GM23248 (cell line): ENCODE measurements around the gene GGA3. TPM values are rescaled to one million over a fixed set of nuclear protein-coding genes. Genes with fewer than 3 reads are reported as not detected.

ENCODE experiments used
- DNase-seq: peaks from one replicate; pipeline ENCODE4 v3.0.0-alpha.2; 2015
- H2AFZ ChIP-seq: fragments of 200-600 bp; sonication (generic); 2 replicates; pipeline ENCODE4 v1.6.1; 2016; ENCODE audit warnings: antibody characterized with exemption
- H3F3A ChIP-seq: fragments of 200-600 bp; sonication (generic); 2 replicates; pipeline ENCODE4 v1.6.1; 2016; ENCODE audit warnings: mild to moderate bottlenecking, antibody characterized with exemption, mixed run types; ENCODE audit not compliant: insufficient read depth
- H3K27ac ChIP-seq: fragments of 200-600 bp; sonication (generic); 2 replicates; pipeline ENCODE4 v1.5.1; 2016; ENCODE audit warnings: mild to moderate bottlenecking
- H3K27me3 ChIP-seq: fragments of 200-600 bp; sonication (generic); replicated peaks from 2 replicates; pipeline ENCODE4 v1.6.1; 2016; ENCODE audit warnings: mild to moderate bottlenecking; ENCODE audit not compliant: insufficient read depth
- H3K36me3 ChIP-seq: fragments of 200-600 bp; sonication (generic); 2 replicates; pipeline ENCODE4 v1.6.1; 2016; ENCODE audit warnings: low read depth, mild to moderate bottlenecking
- H3K4me1 ChIP-seq: fragments of 200-600 bp; sonication (generic); 2 replicates; pipeline ENCODE4 v1.6.1; 2016; ENCODE audit warnings: mild to moderate bottlenecking; ENCODE audit not compliant: insufficient read depth
- H3K4me2 ChIP-seq: fragments of 200-600 bp; sonication (generic); one replicate; pipeline ENCODE4 v1.6.1; 2016; ENCODE audit warnings: mild to moderate bottlenecking; ENCODE audit not compliant: unreplicated experiment
- H3K4me3 ChIP-seq: fragments of 200-600 bp; sonication (generic); 2 replicates; pipeline ENCODE4 v1.5.1; 2016; ENCODE audit warnings: mild to moderate bottlenecking
- H3K79me2 ChIP-seq: fragments of 200-600 bp; sonication (generic); 2 replicates; pipeline ENCODE4 v1.6.1; 2016; ENCODE audit warnings: mild to moderate bottlenecking; ENCODE audit not compliant: insufficient read depth
- H3K9ac ChIP-seq: fragments of 200-600 bp; sonication (generic); 2 replicates; pipeline ENCODE4 v1.6.1; 2016; ENCODE audit warnings: mild to moderate bottlenecking
- H3K9me2 ChIP-seq: fragments of 200-600 bp; sonication (generic); 2 replicates; pipeline ENCODE4 v1.6.1; 2016; ENCODE audit warnings: mixed run types, mild to moderate bottlenecking, moderate library complexity; ENCODE audit not compliant: insufficient read depth
- H3K9me3 ChIP-seq: fragments of 200-600 bp; sonication (generic); one replicate; pipeline ENCODE4 v1.6.1; 2017; ENCODE audit warnings: low read depth
- H4K20me1 ChIP-seq: fragments of 200-600 bp; sonication (generic); 2 replicates; pipeline ENCODE4 v1.6.0; 2016; ENCODE audit not compliant: insufficient read depth
- EZH2 ChIP-seq: fragments of 200-600 bp; sonication (generic); IDR thresholded peaks from 2 replicates; pipeline ENCODE4 v1.6.1; 2018; ENCODE audit warnings: antibody characterized with exemption, mild to moderate bottlenecking; ENCODE audit not compliant: insufficient read depth, poor library complexity, severe bottlenecking
- EZH2phosphoT487 ChIP-seq: fragments of 200-600 bp; sonication (generic); IDR thresholded peaks from 2 replicates; pipeline ENCODE4 v1.6.1; 2018; ENCODE audit warnings: antibody characterized with exemption, moderate library complexity, mild to moderate bottlenecking, low read depth; ENCODE audit not compliant: insufficient read depth
- WGBS, 2 experiments: methylation state at CpG; one replicate each; pipeline ENCODE4 v1.1.6; 2015 to 2017; ENCODE audit warnings: low lambda C conversion rate in 2 of 2, low coverage in 1 of 2; ENCODE audit errors: missing lambda C conversion rate in 2 of 2; 5-methylcytosine and 5-hydroxymethylcytosine counted together
- in situ Hi-C: fragments of 300-500 bp; cut with MboI; formaldehyde crosslinking; loops from 2 replicates; pipeline ENCODE4 v1.15.0; 2020
- polyA plus RNA-seq: library from polyadenylated mRNA; unstranded; fragments of >200 nt; fragmentation: Nextera tagmentation; extraction: Ambion mirVana; gene quantifications from 2 replicates; pipeline ENCODE4 v1.2.1, GENCODE V29; 2016
- total RNA-seq: library from RNA; depleted of rRNA; stranded (reverse); fragments of >200 nt; shearing (Covaris generic); gene quantifications from 2 replicates; pipeline ENCODE4 v1.2.3, GENCODE V29; 2014

Gene GGA3
- total and polyA plus RNA-seq, 2 experiments from 2014 or later: 12.1 to 16.0 TPM

DNA sequence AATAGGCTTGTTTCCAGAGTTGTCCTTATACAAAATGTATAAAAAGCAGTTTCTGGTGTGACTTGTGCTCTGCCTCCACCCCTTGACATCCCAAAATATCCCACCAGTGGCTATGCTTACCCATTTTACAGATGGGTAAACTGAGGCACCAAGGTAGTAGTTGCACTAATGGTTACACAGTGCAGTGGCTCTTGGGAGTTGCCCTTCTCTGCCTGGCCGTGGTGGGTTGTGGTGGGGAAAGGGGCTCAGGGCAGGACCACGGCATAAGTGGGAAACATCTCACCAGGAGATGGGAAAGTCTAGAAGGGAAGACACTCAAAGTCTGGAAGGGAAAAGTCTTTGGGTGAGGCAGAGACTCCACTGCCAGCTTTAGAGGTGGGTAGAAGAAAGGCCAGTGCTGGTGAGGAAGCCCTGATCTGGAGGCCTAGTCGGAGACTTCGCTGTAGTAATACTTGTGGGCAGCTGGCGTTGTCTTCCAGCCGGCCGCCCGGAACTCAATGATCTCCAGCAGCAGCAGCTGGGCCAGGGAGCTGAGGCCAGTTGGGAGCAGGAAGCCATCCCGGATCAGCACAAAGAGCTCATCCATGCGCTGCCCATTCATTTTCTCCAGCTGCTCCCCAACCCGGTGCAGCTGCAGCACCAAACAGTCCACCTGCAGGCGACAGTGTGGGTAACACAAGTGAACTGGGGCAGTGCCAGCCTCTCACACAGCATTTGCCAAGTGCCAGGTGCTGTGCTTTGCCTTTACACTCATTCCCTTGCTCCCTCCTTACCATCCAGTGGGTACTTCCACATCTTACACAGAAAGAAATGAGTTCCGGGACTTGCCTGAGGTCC is 5.1 kb upstream of the GGA3 start:
- Histone ChIP-seq H3K4me3 (no peak overlapping the region), H2AFZ (no peak overlapping the region), H3K27me3 (no peaks in the 10 kb centered on the region), H3K27ac (no peak overlapping the region), H4K20me1 (no peaks in the 10 kb centered on the region), H3K79me2 (peaks cover 27% of the 10 kb centered on the region), H3K4me1 (peaks cover 11% of the 10 kb centered on the region), H3K4me2 (no peak overlapping the region), H3F3A (peaks cover 6% of the 10 kb centered on the region; the same call in 1 of the 2 replicates), H3K9me2 (no peaks in the 10 kb centered on the region), H3K9ac (no peak overlapping the region), H3K36me3 (peaks cover 12% of the 10 kb centered on the region), H3K9me3 (no peaks in the 10 kb centered on the region)
- TF ChIP-seq EZH2 (no peak), EZH2phosphoT487 (no peak)
- in situ Hi-C loops: no loop called here
- 80 to 83% methylated on average over 13 of the region's 13 CpGs for WGBS, 2 experiments
- no peak for DNase-seq

- Histone ChIP-seq H3K4me2 (no peak overlapping the region), H3K36me3 (peaks cover 12% of the 10 kb centered on the region), H4K20me1 (no peaks in the 10 kb centered on the region), H3K27me3 (no peaks in the 10 kb centered on the region), H2AFZ (no peak overlapping the region), H3K4me1 (peaks cover 11% of the 10 kb centered on the region), H3K27ac (no peak overlapping the region), H3K9ac (no peak overlapping the region), H3K9me2 (no peaks in the 10 kb centered on the region), H3F3A (peaks cover 6% of the 10 kb centered on the region; the same call in 1 of the 2 replicates), H3K9me3 (no peaks in the 10 kb centered on the region), H3K79me2 (peaks cover 32% of the 10 kb centered on the region), H3K4me3 (no peak overlapping the region)
- WGBS, 2 experiments: 93 to 94% methylated on average over 17 of the region's 17 CpGs
- TF ChIP-seq EZH2phosphoT487: no peak
- TF ChIP-seq EZH2: no peak
- in situ Hi-C loops: no loop called here
- DNase-seq: no peak
Observed at GRCh38 chr17:75265614-75266315, 4.4 kb upstream of the GGA3 start.

DNA sequence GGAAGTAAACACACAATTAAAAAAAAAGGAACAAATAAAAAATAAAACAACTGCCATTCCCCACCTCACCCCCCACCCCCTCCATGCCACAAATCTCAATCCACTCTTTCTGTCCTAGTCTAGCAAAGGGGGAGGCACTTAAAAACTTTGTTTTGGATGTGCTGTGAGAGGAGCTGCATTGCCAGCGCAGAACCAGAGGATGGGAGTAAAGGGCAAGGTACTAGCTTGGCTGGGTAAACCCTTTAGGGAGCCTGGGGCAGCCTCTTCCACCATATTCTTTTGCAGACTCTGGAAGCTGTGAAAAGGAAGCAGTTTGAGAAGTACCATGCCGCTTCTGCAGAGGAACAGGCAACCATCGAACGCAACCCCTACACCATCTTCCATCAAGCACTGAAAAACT is 1.6 kb upstream of the GGA3 start:
- peak overlapping the region; percentile 97 for H3K4me3 ChIP-seq
- no peaks in the 10 kb centered on the region; the same call in 1 of the 2 replicates for H4K20me1 ChIP-seq
- H3F3A ChIP-seq: no peaks in the 10 kb centered on the region
- H3K27ac ChIP-seq: no peak overlapping the region
- peaks cover 17% of the 10 kb centered on the region for H3K4me1 ChIP-seq
- no peak overlapping the region for H2AFZ ChIP-seq
- H3K79me2 ChIP-seq: peaks cover 59% of the 10 kb centered on the region
- in situ Hi-C loops: no loop called here
- TF ChIP-seq EZH2: no peak
- TF ChIP-seq EZH2phosphoT487: no peak
- 90 to 93% methylated on average over 4 of the region's 4 CpGs for WGBS, 2 experiments
- H3K4me2 ChIP-seq: peak overlapping the region; percentile 100
- H3K27me3 ChIP-seq: no peaks in the 10 kb centered on the region
- DNase-seq: no peak
- no peaks in the 10 kb centered on the region for H3K9me3 ChIP-seq
- H3K36me3 ChIP-seq: peaks cover 12% of the 10 kb centered on the region
- H3K9ac ChIP-seq: peak overlapping the region; percentile 97
- H3K9me2 ChIP-seq: no peaks in the 10 kb centered on the region

- no peaks in the 10 kb centered on the region for H3K9me3 ChIP-seq
- H4K20me1 ChIP-seq: no peaks in the 10 kb centered on the region; the same call in 1 of the 2 replicates
- H3K9me2 ChIP-seq: no peaks in the 10 kb centered on the region
- H3K27ac ChIP-seq: peak overlapping the region; percentile 95
- peaks cover 68% of the 10 kb centered on the region for H3K79me2 ChIP-seq
- TF ChIP-seq EZH2phosphoT487: no peak
- no peak for TF ChIP-seq EZH2
- peak overlapping the region; percentile 100 for H3K4me2 ChIP-seq
- WGBS, 2 experiments: 1 to 2% methylated on average over 23 of the region's 23 CpGs
- peak overlapping the region; percentile 97 for H3K9ac ChIP-seq
- no peaks in the 10 kb centered on the region for H3F3A ChIP-seq
- H3K27me3 ChIP-seq: no peaks in the 10 kb centered on the region
- peak overlapping the region; percentile 92 for H2AFZ ChIP-seq
- in situ Hi-C loops: no loop called here
- DNase-seq: peak; percentile 65
- H3K4me1 ChIP-seq: peaks cover 17% of the 10 kb centered on the region
- peaks cover 12% of the 10 kb centered on the region for H3K36me3 ChIP-seq
- peak overlapping the region; percentile 97 for H3K4me3 ChIP-seq
Observed at GRCh38 chr17:75262112-75262606, 753 bp upstream of the GGA3 start.
